HFF-Myc (cell line): ENCODE results near the gene RPS6KA2.
A peak's percentile ranks its signal among the peaks of the same experiment; 100 is the strongest.

ENCODE experiments used
- DNase-seq: peaks from one replicate; pipeline ENCODE4 v3.0.0-alpha.2; 2011; ENCODE audit warnings: low read depth; ENCODE audit errors: extremely low read depth
- H3K4me3 ChIP-seq: replicated peaks from 2 replicates; pipeline ENCODE4 v1.5.1; 2011; ENCODE audit warnings: low read depth, mild to moderate bottlenecking, control low read depth, low read length
- TF ChIP-seq, protein P1 (sequence below): IDR thresholded peaks from 2 replicates; pipeline ENCODE4 v1.5.1; 2012; ENCODE audit warnings: mild to moderate bottlenecking, low read depth, low read length, control low read depth; ENCODE audit errors: missing control alignments

Gene RPS6KA2

DNA sequence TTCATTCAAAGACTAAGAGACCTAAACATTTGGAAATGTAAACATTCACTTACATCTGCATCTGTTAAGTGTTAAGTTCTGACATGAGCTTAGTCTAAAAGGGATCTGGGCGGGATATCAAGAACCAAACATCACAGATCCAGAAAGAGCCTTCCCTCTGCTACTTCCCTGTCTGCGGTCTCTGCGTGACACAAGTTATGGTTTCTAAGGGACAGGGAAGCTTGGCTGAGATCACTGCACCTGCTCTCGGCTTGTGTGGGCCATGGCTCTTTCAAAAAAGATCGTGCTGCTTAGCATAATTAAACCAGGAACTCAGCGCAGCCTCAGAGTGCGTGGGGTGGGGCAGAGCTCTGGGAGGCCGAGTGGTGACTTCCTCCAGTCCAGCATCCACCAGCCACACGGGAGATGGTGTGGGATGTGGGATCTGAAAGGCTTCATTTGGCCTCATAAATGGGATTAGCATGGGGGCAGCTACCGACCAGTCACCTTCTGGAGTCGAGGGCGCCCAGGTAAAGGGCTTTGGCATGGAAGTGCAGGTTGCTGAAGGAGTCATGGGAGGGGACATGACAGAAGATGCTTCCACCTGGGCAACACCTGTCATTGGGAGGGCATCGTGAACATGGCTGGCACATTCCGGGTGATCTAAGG is 23.9 kb downstream of the RPS6KA2 start:
- H3K4me3 ChIP-seq: no peak overlapping the region
- no peak for DNase-seq
- TF ChIP-seq, protein P1, sequence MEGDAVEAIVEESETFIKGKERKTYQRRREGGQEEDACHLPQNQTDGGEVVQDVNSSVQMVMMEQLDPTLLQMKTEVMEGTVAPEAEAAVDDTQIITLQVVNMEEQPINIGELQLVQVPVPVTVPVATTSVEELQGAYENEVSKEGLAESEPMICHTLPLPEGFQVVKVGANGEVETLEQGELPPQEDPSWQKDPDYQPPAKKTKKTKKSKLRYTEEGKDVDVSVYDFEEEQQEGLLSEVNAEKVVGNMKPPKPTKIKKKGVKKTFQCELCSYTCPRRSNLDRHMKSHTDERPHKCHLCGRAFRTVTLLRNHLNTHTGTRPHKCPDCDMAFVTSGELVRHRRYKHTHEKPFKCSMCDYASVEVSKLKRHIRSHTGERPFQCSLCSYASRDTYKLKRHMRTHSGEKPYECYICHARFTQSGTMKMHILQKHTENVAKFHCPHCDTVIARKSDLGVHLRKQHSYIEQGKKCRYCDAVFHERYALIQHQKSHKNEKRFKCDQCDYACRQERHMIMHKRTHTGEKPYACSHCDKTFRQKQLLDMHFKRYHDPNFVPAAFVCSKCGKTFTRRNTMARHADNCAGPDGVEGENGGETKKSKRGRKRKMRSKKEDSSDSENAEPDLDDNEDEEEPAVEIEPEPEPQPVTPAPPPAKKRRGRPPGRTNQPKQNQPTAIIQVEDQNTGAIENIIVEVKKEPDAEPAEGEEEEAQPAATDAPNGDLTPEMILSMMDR: no peak

DNA sequence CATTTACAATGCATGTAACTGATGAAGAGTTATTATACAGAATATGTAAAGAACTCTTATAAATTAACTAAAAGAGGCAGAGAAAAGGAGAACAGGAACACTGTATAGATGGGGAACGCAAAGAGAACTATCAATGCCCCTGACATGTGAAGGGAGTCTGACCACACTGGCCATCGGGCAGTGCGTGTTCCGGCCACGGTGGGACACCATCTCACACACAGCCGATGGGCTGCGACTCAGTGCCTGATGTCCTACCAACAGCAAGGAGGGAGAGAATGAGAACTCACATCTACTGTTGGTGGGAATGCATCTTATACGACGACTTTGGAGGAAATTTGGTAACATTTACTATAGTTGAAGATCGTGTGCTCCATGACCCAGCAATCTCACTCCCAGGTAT is 25.1 kb downstream of the RPS6KA2 start:
- no peak for DNase-seq
- TF ChIP-seq, protein P1: no peak
- H3K4me3 ChIP-seq: no peak overlapping the region

DNA sequence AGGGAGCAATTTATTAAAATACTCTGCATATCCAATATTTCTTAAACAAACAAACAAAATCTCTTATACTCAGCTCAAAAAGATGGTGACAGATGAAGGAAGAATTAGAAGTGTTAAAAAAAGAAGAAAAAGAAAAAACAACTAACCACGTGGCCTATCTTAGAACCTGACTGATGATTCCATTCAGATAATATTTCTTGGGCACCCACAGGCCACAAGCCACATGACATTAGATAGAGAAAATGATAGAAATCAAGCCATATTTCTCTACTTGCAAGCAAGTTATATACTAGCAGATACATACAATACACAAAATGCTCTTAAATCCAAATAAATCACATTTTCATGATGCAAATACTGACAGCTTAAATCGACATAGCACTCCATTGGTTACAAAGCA is 26.1 kb downstream of the RPS6KA2 start:
- TF ChIP-seq, protein P1: no peak
- DNase-seq: no peak
- H3K4me3 ChIP-seq: no peak overlapping the region

DNA sequence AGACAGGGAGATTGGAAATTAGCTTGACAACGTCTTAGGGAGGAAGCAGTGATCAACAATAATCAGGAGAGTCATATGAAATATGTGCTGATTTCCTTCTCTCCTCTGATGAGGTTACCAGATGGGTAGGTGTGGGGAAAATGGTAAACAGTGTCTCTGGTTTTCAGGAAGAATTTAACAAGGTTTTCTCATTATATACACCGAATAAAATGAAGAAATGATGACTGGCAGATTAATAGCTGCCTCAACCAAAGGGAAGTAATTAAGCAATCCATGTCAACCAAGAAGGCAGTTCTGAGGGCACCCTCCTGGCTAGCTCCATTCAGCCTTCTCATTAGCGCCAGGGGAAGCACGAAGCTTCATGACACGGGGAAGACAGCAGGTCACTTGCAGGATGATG is 27.8 kb downstream of the RPS6KA2 start:
- DNase-seq: no peak
- TF ChIP-seq, protein P1: no peak
- H3K4me3 ChIP-seq: no peak overlapping the region

DNA sequence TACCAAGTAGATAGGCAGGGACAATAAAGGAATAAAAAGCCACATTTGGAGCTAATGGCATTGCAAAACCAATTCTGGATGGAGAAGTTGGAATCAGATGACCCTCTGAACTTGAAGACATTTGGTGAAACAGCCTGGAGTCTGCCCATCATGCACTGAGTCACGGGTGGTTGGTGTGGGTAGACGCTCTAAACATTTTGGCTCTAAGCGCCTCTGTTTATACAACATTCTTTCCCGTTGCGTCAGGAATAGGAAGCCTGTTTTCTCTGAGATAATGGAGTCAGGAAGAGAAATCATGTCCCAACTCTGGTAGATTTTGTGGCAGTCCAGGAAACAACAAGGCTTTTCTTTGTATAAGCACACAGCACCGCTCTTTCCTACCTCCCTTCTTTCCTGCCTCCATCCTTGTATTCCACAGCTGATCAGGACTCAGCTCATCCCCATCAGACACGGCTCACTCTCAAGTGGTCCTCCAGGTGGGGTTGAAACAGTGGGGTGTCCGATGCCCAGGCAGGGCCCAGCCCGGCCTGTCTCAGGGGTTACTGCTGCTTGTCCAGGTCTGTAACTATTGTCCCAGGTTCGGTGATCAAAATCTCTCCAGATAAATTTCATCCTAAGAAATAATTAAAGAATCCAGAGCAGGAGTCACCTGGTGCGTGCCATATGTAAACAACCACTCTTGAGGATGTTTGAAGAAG is 28.5 kb downstream of the RPS6KA2 start:
- TF ChIP-seq, protein P1: no peak
- DNase-seq: peak; percentile 59
- H3K4me3 ChIP-seq: no peak overlapping the region

DNA sequence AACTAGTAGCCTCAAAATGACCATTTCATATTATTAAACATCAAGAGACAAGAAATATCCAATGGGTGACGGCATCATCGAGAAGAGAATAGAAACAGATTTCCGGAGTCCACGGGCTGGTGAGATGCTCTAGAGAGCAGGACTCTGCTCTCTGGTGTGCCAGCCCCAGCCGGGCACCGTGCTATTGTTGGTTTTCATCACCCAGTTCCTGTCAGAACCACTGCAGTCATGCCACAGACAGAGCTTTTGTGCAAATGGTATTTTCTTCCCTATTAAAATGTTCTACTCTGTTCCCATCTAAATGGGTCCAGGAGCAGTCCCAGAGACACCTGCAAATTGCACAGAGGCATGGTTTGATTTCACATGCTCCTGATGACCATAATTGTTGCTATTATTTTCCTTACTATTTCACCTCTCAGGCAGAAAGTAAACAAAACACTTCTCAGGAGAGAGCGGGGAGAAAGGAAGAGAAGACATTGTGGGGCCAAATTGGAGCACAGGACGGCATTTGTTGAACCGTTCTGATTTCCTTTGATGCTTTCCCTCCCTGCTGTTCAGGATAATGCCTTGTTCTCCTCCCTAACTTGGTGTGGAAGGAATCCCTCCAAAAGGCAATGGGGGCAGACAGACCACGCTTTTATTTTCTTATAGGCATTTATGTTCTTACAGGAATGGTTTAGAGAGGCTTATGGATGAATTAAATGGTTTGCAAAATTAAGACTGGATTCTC is 29.2 kb downstream of the RPS6KA2 start:
- DNase-seq: no peak
- TF ChIP-seq, protein P1: no peak
- no peak overlapping the region for H3K4me3 ChIP-seq
